Esophagus (tissue), 2 donors: ENCODE measurements around the gene WDR18. TPM values are rescaled to one million over a fixed set of nuclear protein-coding genes. Genes with fewer than 3 reads are reported as not detected.

ENCODE experiments used
- H3K27ac ChIP-seq, 2 donors: one replicate each; pipeline ENCODE4 v1.5.1; 2013; ENCODE audit warnings: low read depth in 2 of 2, mild to moderate bottlenecking in 2 of 2, inconsistent platforms in 1 of 2, low read length in 1 of 2, moderate library complexity in 1 of 2
- H3K27me3 ChIP-seq, 2 donors: one replicate each; pipeline ENCODE4 v1.6.1; 2013; ENCODE audit warnings: low read length in 2 of 2, control low read depth in 1 of 2, mild to moderate bottlenecking in 1 of 2; ENCODE audit not compliant: insufficient read depth in 2 of 2, control insufficient read depth in 1 of 2
- H3K36me3 ChIP-seq, 2 donors: one replicate each; pipeline ENCODE4 v1.6.1; 2013; ENCODE audit warnings: low read length in 1 of 2; ENCODE audit not compliant: control insufficient read depth in 2 of 2, insufficient read depth in 2 of 2
- H3K4me1 ChIP-seq, 2 donors: one replicate each; pipeline ENCODE4 v1.6.1; 2013; ENCODE audit warnings: low read length in 1 of 2; ENCODE audit not compliant: control insufficient read depth in 2 of 2, insufficient read depth in 2 of 2
- H3K4me3 ChIP-seq, 2 donors: one replicate each; pipeline ENCODE4 v1.5.1; 2013; ENCODE audit warnings: low read length in 2 of 2, mild to moderate bottlenecking in 2 of 2, low read depth in 1 of 2, moderate library complexity in 1 of 2
- H3K9me3 ChIP-seq, 2 donors: one replicate each; pipeline ENCODE4 v1.6.1; 2013; ENCODE audit warnings: mild to moderate bottlenecking in 2 of 2, low read depth in 1 of 2, low read length in 1 of 2, moderate library complexity in 1 of 2; ENCODE audit not compliant: control insufficient read depth in 2 of 2, insufficient read depth in 1 of 2
- WGBS, 2 donors: extraction: QIAGEN DNeasy Blood & Tissue Kit; methylation state at CpG; one replicate each; pipeline ENCODE4 v1.1.7; 2013; 5-methylcytosine and 5-hydroxymethylcytosine counted together
- polyA plus RNA-seq, 2 donors: library from polyadenylated mRNA; stranded (reverse); fragments of 200-250 nt; gene quantifications; one replicate each; pipeline ENCODE4 v1.2.3, GENCODE V29; 2013
- donor health status: healthy with polysubstance abuse.
- donor health status: Bipolar disorder and iron deficiency.

The WDR18 gene
- polyA plus RNA-seq, 2 donors: 36.2 to 44.8 TPM

- H3K36me3 ChIP-seq: peaks cover 0 to 21% of the 10 kb centered on the region in 2 donors
- no peak overlapping the region for H3K27ac ChIP-seq
- H3K9me3 ChIP-seq: peaks cover 0 to 4% of the 10 kb centered on the region in 2 donors
- H3K4me1 ChIP-seq: no peaks in the 10 kb centered on the region
- WGBS, 2 donors: 97% methylated on average over 19 of the region's 19 CpGs
- no peak overlapping the region for H3K4me3 ChIP-seq
- no peaks in the 10 kb centered on the region for H3K27me3 ChIP-seq
Observed at GRCh38 chr19:964761-965694, 19.1 kb upstream of the WDR18 start.

- WGBS, 2 donors: 92 to 95% methylated on average over 17 of the region's 17 CpGs
- Histone ChIP-seq H3K4me1 (no peaks in the 10 kb centered on the region), H3K36me3 (peaks cover 0 to 24% of the 10 kb centered on the region in 2 donors), H3K9me3 (peaks cover 0 to 11% of the 10 kb centered on the region in 2 donors), H3K4me3 (no peak overlapping the region), H3K27me3 (no peaks in the 10 kb centered on the region), H3K27ac (no peak overlapping the region)
Observed at GRCh38 chr19:966485-967088, 17.6 kb upstream of the WDR18 start.

GRCh38 chr19:970695-971094, 13.4 kb upstream of the WDR18 start:
- Histone ChIP-seq H3K9me3 (peaks cover 0 to 11% of the 10 kb centered on the region in 2 donors), H3K36me3 (peaks cover 0 to 19% of the 10 kb centered on the region in 2 donors)
- WGBS, 2 donors: 96 to 97% methylated on average over 14 of the region's 14 CpGs

GRCh38 chr19:971795-972194, 12.3 kb upstream of the WDR18 start:
- H3K9me3 ChIP-seq: peaks cover 0 to 7% of the 10 kb centered on the region in 2 donors
- H3K4me1 ChIP-seq: no peaks in the 10 kb centered on the region
- H3K36me3 ChIP-seq: peaks cover 0 to 14% of the 10 kb centered on the region in 2 donors
- H3K27ac ChIP-seq: no peak overlapping the region
- no peaks in the 10 kb centered on the region for H3K27me3 ChIP-seq
- WGBS, 2 donors: 93 to 96% methylated on average over 24 of the region's 24 CpGs
- H3K4me3 ChIP-seq: no peak overlapping the region

More at GRCh38 chr19:970695-971094, 13.4 kb upstream of the WDR18 start:
- H3K27ac ChIP-seq: no peak overlapping the region
- no peak overlapping the region for H3K4me3 ChIP-seq
- H3K27me3 ChIP-seq: no peaks in the 10 kb centered on the region
- H3K4me1 ChIP-seq: no peaks in the 10 kb centered on the region

GRCh38 chr19:972281-972680, 11.9 kb upstream of the WDR18 start:
- WGBS, 2 donors: 99 to 100% methylated on average over 6 of the region's 6 CpGs
- Histone ChIP-seq H3K4me1 (no peaks in the 10 kb centered on the region), H3K27ac (no peak overlapping the region), H3K9me3 (peaks cover 0 to 7% of the 10 kb centered on the region in 2 donors), H3K27me3 (no peaks in the 10 kb centered on the region), H3K36me3 (peaks cover 0 to 12% of the 10 kb centered on the region in 2 donors), H3K4me3 (no peak overlapping the region)

GRCh38 chr19:973726-974563, 10.2 kb upstream of the WDR18 start:
- Histone ChIP-seq H3K4me3 (no peak overlapping the region), H3K36me3 (peaks cover 0 to 8% of the 10 kb centered on the region in 2 donors)
- 85% methylated on average over 29 of the region's 29 CpGs for WGBS, 2 donors

GRCh38 chr19:974564-975257, 9.4 kb upstream of the WDR18 start:
- H3K27me3 ChIP-seq: no peaks in the 10 kb centered on the region
- WGBS, 2 donors: 79% methylated on average over 37 of the region's 37 CpGs

More at GRCh38 chr19:973726-974563, 10.2 kb upstream of the WDR18 start:
- H3K4me1 ChIP-seq: no peaks in the 10 kb centered on the region
- no peak overlapping the region for H3K27ac ChIP-seq
- no peaks in the 10 kb centered on the region for H3K27me3 ChIP-seq
- peaks cover 0 to 7% of the 10 kb centered on the region in 2 donors for H3K9me3 ChIP-seq

GRCh38 chr19:976476-976875, 7.7 kb upstream of the WDR18 start:
- WGBS, 2 donors: 79 to 81% methylated on average over 10 of the region's 10 CpGs
- Histone ChIP-seq H3K27ac (no peak overlapping the region), H3K4me3 (no peak overlapping the region), H3K36me3 (peaks cover 0 to 2% of the 10 kb centered on the region in 2 donors), H3K9me3 (no peaks in the 10 kb centered on the region), H3K27me3 (no peaks in the 10 kb centered on the region), H3K4me1 (no peaks in the 10 kb centered on the region)

More at GRCh38 chr19:974564-975257, 9.4 kb upstream of the WDR18 start:
- Histone ChIP-seq H3K4me3 (no peak overlapping the region), H3K27ac (no peak overlapping the region), H3K9me3 (peaks cover 0 to 7% of the 10 kb centered on the region in 2 donors), H3K4me1 (no peaks in the 10 kb centered on the region), H3K36me3 (peaks cover 0 to 8% of the 10 kb centered on the region in 2 donors)
